GM12878 (cell line): ENCODE measurements around the gene PCCB. TPM values are rescaled to one million over a fixed set of nuclear protein-coding genes. Genes with fewer than 3 reads are reported as not detected.

Source experiments
- ATAC-seq: fragments of 200-7000 bp; cut with Tn5 transposase; 3 replicates; pipeline ENCODE4 v1.9.1; 2020; ENCODE audit warnings: mild to moderate bottlenecking, moderate library complexity
- BruUV-seq: library from RNA; stranded (reverse); fragments of 400-500 nt; replicated peaks from 2 replicates; lab custom pipeline; 2021; lab: Mats Ljungman, UMichigan
- CTCF ChIA-PET: fragments of 300-600 bp; sonication (Branson Sonifier 250); formaldehyde crosslinking; extraction: SDS; loops from one replicate; lab custom pipeline; 2021; ENCODE audit warnings: inconsistent platforms; lab: Yijun Ruan, JAX
- POLR2A ChIA-PET: fragments of 350-600 bp; formaldehyde crosslinking; extraction: SDS; loops from one replicate; lab custom pipeline; 2021; ENCODE audit warnings: inconsistent platforms; lab: Charles Lee
- RAD21 ChIA-PET: fragments of 300-600 bp; sonication (Branson Sonifier 250); formaldehyde crosslinking; loops from one replicate; lab custom pipeline; 2023; ENCODE audit warnings: antibody characterized with exemption; ENCODE audit not compliant: unreplicated experiment; lab: Charles Lee
- SMC1A ChIA-PET: fragments of 300-600 bp; sonication (Branson Sonifier 250); formaldehyde crosslinking; loops from one replicate; lab custom pipeline; 2023; ENCODE audit not compliant: unreplicated experiment, uncharacterized antibody; lab: Charles Lee
- DNase-seq: peaks from one replicate; pipeline ENCODE4 v3.0.0-alpha.2; 2011; ENCODE audit warnings: low read depth, low spot score
- FAIRE-seq: peaks from 3 replicates; lab custom pipeline; 2011; peaks lifted over from hg19 to GRCh38; lab: Jason Lieb, UNC
- H2AFZ ChIP-seq: 2 replicates; pipeline ENCODE4 v1.6.0; 2011; ENCODE audit warnings: low read depth, low read length, control low read depth; ENCODE audit not compliant: control insufficient read depth
- H3K27ac ChIP-seq: 2 replicates; pipeline ENCODE4 v1.5.1; 2011; ENCODE audit warnings: control low read depth; ENCODE audit not compliant: control insufficient read depth, insufficient read depth
- H3K27me3 ChIP-seq, 2 experiments: replicated peaks in 1 of 2; 2 replicates each; pipeline versions ENCODE4 v1.6.0 to v1.6.1; 2011; ENCODE audit warnings: low read length in 1 of 2; ENCODE audit not compliant: control insufficient read depth in 2 of 2, insufficient read depth in 2 of 2
- H3K36me3 ChIP-seq, 2 experiments: 2 replicates each; pipeline ENCODE4 v1.5.1; 2011; ENCODE audit warnings: low read length in 1 of 2; ENCODE audit not compliant: control insufficient read depth in 2 of 2, insufficient read depth in 2 of 2
- H3K4me1 ChIP-seq: 2 replicates; pipeline ENCODE4 v1.6.1; 2011; ENCODE audit warnings: mild to moderate bottlenecking, low read length, moderate library complexity, mixed read lengths; ENCODE audit not compliant: control insufficient read depth, insufficient read depth
- H3K4me2 ChIP-seq: 2 replicates; pipeline ENCODE4 v1.6.0; 2011; ENCODE audit warnings: control low read depth; ENCODE audit not compliant: control insufficient read depth, insufficient read depth
- H3K4me3 ChIP-seq: fragments of 200-600 bp; sonication (generic); 2 replicates; pipeline ENCODE4 v1.5.1; 2016
- H3K79me2 ChIP-seq: 2 replicates; pipeline ENCODE4 v1.6.0; 2011; ENCODE audit warnings: low read length; ENCODE audit not compliant: control insufficient read depth, insufficient read depth
- H3K9ac ChIP-seq: 2 replicates; pipeline ENCODE4 v1.8.0; 2011; ENCODE audit warnings: low read length, control low read depth, mixed read lengths; ENCODE audit not compliant: control insufficient read depth, insufficient read depth
- H3K9me3 ChIP-seq: replicated peaks from 3 replicates; pipeline ENCODE4 v1.5.1; 2011; ENCODE audit warnings: mild to moderate bottlenecking, low read length; ENCODE audit not compliant: control insufficient read depth, insufficient read depth
- H4K20me1 ChIP-seq: 2 replicates; pipeline ENCODE4 v1.6.0; 2011; ENCODE audit not compliant: control insufficient read depth, insufficient read depth
- CTCF ChIP-seq, 3 experiments: IDR thresholded peaks in 2 of 3; conservative IDR thresholded peaks in 1 of 3; 2 replicates each; pipeline ENCODE4 v1.5.1; 2011; ENCODE audit warnings: low read depth in 3 of 3, low read length in 3 of 3, mild to moderate bottlenecking in 3 of 3, control low read depth in 2 of 3, moderate library complexity in 2 of 3, inconsistent platforms in 1 of 3, mixed read lengths in 1 of 3; ENCODE audit not compliant: control insufficient read depth in 2 of 3, insufficient read depth in 1 of 3; ENCODE audit errors: extremely low read depth in 1 of 3
- DPF2 ChIP-seq: fragments of 450-650 bp; IDR thresholded peaks from 2 replicates; pipeline ENCODE4 v1.6.1; 2017; ENCODE audit warnings: mild to moderate bottlenecking
- HDGF ChIP-seq: fragments of 450-650 bp; IDR thresholded peaks from 2 replicates; pipeline ENCODE4 v1.6.1; 2016; ENCODE audit warnings: antibody characterized with exemption
- IKZF1 ChIP-seq: fragments of 450-650 bp; conservative IDR thresholded peaks from 2 replicates; pipeline ENCODE4 v1.6.1; 2017; ENCODE audit warnings: antibody characterized with exemption, mild to moderate bottlenecking
- NFYA ChIP-seq: IDR thresholded peaks from 2 replicates; pipeline ENCODE4 v1.6.1; 2011; ENCODE audit warnings: low read depth, mild to moderate bottlenecking, low read length, improper control_type of control experiment, borderline replicate concordance
- NR2C1 ChIP-seq: fragments of 450-650 bp; IDR thresholded peaks from 2 replicates; pipeline ENCODE4 v1.6.1; 2017; ENCODE audit warnings: antibody characterized with exemption, mild to moderate bottlenecking, moderate library complexity
- SPI1 ChIP-seq: IDR thresholded peaks from 2 replicates; pipeline ENCODE4 v1.6.1; 2011; ENCODE audit warnings: low read depth, mild to moderate bottlenecking, low read length, moderate library complexity, borderline replicate concordance; ENCODE audit not compliant: insufficient read depth
- TCF7 ChIP-seq: IDR thresholded peaks from 2 replicates; pipeline ENCODE4 v1.6.1; 2014; ENCODE audit warnings: antibody characterized with exemption, borderline replicate concordance
- WGBS: methylation state at CpG from one replicate; pipeline ENCODE4 v1.1.6; 2016; ENCODE audit warnings: low lambda C conversion rate; ENCODE audit not compliant: insufficient replicate concordance, insufficient coverage; ENCODE audit errors: missing lambda C conversion rate; 5-methylcytosine and 5-hydroxymethylcytosine counted together
- in situ Hi-C: fragments of 300-500 bp; cut with MboI; formaldehyde crosslinking; loops from 9 replicates; pipeline ENCODE4 v1.14.3; 2018; ENCODE audit warnings: mixed read lengths
- intact Hi-C: fragments of 100-400 bp; cut with micrococcal nuclease; formaldehyde crosslinking; loops from one replicate; pipeline ENCODE4 v1.14.2; 2022; ENCODE audit not compliant: unreplicated experiment
- polyA plus RNA-seq, 11 experiments: library from polyadenylated mRNA; depleted of rRNA in 4 of 11; unstranded in 6 of 11; stranded (reverse) in 5 of 11; fragments of >200 nt; fragmentation: Nextera tagmentation in 4 of 11; fragmentation: Illumina TruSeq in 1 of 11; extraction: Ambion mirVana in 4 of 11; extraction: Trizol in 1 of 11; gene quantifications; 1 replicate in 1 of 11; 2 replicates in 10 of 11; pipeline versions ENCODE4 v1.2.1 to v1.2.3, GENCODE V29; 2011 to 2016; ENCODE audit warnings: inconsistent platforms in 2 of 11, missing spikeins in 2 of 11, low read depth in 1 of 11
- total RNA-seq, 4 experiments: library from RNA; depleted of rRNA in 3 of 4; stranded (reverse); fragments of >200 nt in 3 of 4; fragmentation: Illumina TruSeq in 1 of 4; extraction: Trizol in 1 of 4; gene quantifications; 2 replicates each; pipeline versions ENCODE4 v1.2.1 to v1.2.3, GENCODE V29; 2013 to 2021

Gene PCCB
- total and polyA plus RNA-seq, 10 of the 15 experiments (the other 5 are each of a cell fraction or from before 2014, with no cell fraction given), result 67.2 to 133 (median 86.9) TPM

GRCh38 chr3:136207489-136208115, 42.5 kb upstream of the PCCB start:
- CTCF ChIA-PET, result no interaction called here
- peaks cover 0 to 2% of the 10 kb centered on the region in 2 experiments; a peak in 1 of 4 replicates for H3K27me3 ChIP-seq
- no peak overlapping the region for H3K4me3 ChIP-seq
- no peaks in the 10 kb centered on the region for H3K4me1 ChIP-seq
- POLR2A ChIA-PET, result no interaction called here
- no peak overlapping the region for H3K9ac ChIP-seq
- H3K36me3 ChIP-seq, result no peaks in the 10 kb centered on the region
- no peak overlapping the region for H3K4me2 ChIP-seq
- intact Hi-C loops (no loop called here), in situ Hi-C loops (no loop called here)
- 54% methylated on average over 4 of the region's 4 CpGs for WGBS
- no peak for FAIRE-seq
- H3K79me2 ChIP-seq, result no peaks in the 10 kb centered on the region
- H4K20me1 ChIP-seq, result no peaks in the 10 kb centered on the region
- H3K27ac ChIP-seq, result no peak overlapping the region
- SMC1A ChIA-PET, result interaction anchor here (2.1 kb wide), 1 partner anchor 10 kb away, joined by 5 read pairs; no protein-coding TSS in a partner anchor
- H3K9me3 ChIP-seq, result no peaks in the 10 kb centered on the region
- TF ChIP-seq IKZF1 (no peak), SPI1 (no peak), HDGF (no peak), NR2C1 (no peak), CTCF (IDR thresholded peaks at IDR 0.05 in 2 of 3, conservative IDR thresholded peaks at IDR 0.05 in 1 of 3; ENCODE audit: control insufficient read depth in 2 of 3, extremely low read depth in 1 of 3, insufficient read depth in 1 of 3, low read depth in 3 of 3, low read length in 3 of 3) (no peak), DPF2 (no peak), NFYA (no peak), TCF7 (no peak)
- no peak for DNase-seq
- H2AFZ ChIP-seq, result no peak overlapping the region
- no TSS peak for BruUV-seq
- RAD21 ChIA-PET, result no interaction called here
- no peak for ATAC-seq
